NCI-H2029 (cell line): ENCODE measurements around the gene PTPRU.

ENCODE experiments used
- DNase-seq: peaks from one replicate; lab custom pipeline; 2025; lab: John Stamatoyannopoulos, UW

PTPRU gene

DNA sequence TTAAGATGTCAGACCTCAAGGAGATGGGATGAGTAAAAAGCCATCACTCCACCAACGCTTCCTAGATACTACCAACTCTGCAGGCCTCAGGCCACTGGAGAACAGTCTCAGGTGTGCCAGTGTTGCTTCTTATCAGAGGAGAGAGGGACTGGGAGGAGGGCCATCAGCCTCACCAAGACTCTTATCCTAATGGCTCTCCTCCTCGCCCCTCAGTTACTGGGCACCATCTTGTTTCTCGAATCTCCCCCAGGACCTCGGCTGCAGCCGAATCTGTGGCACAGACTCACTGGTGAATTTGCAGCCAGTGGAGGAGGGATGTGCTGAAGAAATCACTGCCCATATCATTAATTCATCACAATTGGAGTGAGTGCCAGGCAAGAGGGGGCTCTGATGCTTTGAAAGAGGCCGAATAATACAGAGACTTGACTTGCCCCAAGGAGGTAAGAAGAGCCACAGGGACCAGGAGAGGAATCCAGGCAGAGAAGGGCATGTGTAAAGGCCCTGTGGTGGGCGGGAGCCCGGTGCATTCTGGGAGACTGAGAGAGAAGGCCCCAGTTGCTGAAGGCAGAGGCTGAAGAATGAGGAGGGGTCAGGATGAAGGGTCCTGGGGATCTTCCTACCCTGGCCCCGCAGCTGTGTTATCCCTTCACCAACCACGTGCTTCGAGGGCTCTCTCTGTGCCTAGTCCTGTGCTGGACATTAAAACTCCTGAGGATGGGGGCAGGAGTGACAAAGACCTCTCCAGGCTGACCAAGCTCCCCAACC, 129.8 kb downstream of the PTPRU start:
- DNase-seq = no peak

DNA sequence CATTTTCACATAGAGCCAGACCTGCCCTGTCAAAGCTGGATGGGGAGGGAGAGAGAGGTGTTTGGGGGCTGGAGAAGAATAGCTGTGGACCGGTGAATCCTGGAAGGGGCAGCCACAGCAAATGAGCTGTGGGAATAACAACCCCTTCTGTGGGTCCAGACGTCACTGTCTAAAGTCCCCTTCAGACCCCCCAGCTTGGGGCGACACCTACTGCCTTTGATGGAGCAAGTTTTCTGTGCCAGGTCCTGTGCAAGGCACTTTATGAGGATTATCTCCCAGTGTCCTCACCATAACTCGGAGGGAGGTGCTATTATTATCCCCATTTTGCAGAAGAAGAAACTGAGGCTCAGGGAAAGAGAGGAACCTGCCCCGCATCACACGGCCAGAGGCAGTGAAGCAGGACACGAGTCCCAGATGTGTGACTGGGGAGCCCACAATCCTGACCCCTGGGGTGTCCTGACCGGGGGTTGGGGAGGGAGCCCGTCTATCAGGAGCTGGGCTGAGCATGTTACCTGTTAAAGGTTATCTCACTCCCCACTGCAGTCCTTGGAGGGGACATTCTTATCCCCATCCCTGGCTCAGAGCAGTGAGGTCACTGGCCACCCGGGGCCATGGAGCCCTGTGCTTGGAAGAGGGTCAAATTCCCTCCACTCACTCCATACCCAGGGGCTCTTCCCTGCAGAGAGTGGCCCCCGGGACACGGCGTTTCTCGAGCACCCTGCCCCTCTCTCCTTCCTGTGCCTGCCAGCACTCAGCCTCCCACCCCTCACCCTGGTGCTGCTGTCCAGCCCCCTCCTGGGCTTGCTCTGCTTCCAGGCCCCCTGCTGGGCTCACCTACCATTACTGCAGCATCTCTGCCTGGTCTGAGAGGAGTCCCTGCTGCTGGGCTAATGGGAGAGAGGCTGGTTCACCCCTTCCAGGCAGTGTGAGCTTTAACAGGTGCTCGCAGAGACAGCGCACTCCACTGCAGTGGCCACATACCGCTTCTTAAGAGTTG, 132.9 kb downstream of the PTPRU start:
- no peak for DNase-seq

DNA sequence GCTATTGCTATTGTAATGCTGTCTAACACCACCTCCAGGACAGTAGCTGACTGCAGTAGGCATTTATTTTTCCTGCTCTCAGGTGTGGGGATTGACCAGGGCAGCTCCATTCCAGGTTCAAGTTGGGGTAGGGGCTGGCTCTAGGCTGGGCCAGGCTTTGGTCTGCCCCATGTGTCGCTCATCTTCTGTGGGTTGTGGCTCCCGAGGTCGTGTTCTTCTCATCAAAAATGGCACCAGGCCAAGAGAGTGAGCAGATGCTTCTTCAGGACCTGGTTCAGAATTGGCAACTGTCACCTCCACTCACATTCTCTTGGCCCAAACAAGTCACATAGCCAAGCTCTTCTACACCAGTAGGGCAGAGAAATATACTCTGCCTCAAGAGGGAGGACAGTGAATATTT, 133.7 kb downstream of the PTPRU start:
- DNase-seq = no peak

DNA sequence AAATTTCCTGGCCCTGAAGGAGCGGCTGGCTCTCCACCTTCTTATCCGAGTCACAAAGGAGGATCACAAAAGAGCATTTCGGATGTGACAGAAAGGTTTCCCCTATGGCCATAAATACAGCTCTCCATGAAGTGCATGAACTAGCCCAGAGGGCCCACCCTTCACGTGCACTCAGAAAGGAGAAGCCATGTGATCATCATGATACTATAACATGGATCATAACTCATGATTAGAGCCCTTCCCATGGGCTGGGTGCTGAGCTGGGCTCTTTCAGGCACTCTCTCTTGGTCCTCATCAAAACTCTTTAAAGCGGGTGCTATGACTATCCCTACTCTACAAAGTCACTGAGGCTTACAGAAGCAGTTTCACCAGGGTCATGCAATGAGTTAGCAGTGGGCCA, 135.0 kb downstream of the PTPRU start:
- DNase-seq = no peak

DNA sequence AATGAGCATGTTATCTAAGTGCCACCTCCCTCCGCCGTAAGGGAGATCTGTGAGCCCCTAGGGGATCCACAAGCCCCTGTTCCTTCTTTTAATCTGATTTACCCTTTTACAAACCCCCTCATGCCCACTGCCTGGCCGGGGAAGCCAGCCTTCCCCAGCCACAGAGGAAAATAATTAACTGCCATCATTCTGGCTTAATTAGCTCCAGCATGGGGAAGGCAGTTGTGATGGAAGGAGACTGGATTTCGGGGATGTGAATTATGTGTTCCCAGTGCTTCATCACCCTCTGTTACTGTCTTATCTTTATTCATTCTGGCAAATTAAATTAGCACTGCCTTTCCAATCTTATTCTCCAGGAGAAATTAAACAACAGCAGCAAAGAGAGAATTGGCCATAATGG, 135.8 kb downstream of the PTPRU start:
- no peak for DNase-seq
